ENCODE results near the gene SAE1. TPM values are rescaled to one million over a fixed set of nuclear protein-coding genes. Genes with fewer than 3 reads are reported as not detected.

The SAE1 gene
- total RNA-seq, 1 experiment from 2014 or later, result 140 TPM

DNA sequence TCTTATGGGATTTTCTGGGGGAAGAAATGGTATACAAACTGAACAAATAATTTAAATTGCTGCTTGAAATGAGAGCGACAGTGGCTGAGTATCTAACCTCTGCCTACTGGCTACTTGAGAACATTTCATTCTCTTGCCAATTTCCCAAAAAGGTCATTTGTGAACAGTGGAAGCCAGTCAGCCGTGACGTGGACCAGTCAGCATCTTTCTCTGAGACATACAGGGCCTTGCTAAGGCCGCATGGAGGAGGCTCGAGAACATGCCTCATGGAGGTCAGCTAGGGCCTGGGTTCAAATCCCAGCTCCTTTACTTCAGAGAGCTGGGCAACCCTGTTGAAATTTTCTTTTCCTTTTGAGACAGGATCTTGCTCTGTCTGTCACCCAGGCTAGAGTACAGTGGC, 37.4 kb upstream of the SAE1 start:
- ATAC-seq (no peak), DNase-seq (ENCODE audit: low read depth, low spot score) (no peak)
- Histone ChIP-seq H3K36me3 (ENCODE audit: control insufficient read depth, insufficient read depth, low read length) (no peaks in the 10 kb centered on the region; the same call in 1 of the 2 replicates), H3K4me3 (ENCODE audit: low read depth in 2 of 2, low read length in 2 of 2) (no peak overlapping the region), H3K27me3 (ENCODE audit: control insufficient read depth, insufficient read depth, low read length) (no peaks in the 10 kb centered on the region), H3K4me1 (ENCODE audit: control insufficient read depth, insufficient read depth, low read length) (peaks cover 3% of the 10 kb centered on the region; the same call in 1 of the 2 replicates), H3K9me3 (ENCODE audit: control insufficient read depth, insufficient read depth, low read depth, low read length) (no peaks in the 10 kb centered on the region), H3K27ac (ENCODE audit: low read length) (no peak overlapping the region)
- no TSS peak for BruUV-seq (replicated peaks)
- TF ChIP-seq, protein P1, sequence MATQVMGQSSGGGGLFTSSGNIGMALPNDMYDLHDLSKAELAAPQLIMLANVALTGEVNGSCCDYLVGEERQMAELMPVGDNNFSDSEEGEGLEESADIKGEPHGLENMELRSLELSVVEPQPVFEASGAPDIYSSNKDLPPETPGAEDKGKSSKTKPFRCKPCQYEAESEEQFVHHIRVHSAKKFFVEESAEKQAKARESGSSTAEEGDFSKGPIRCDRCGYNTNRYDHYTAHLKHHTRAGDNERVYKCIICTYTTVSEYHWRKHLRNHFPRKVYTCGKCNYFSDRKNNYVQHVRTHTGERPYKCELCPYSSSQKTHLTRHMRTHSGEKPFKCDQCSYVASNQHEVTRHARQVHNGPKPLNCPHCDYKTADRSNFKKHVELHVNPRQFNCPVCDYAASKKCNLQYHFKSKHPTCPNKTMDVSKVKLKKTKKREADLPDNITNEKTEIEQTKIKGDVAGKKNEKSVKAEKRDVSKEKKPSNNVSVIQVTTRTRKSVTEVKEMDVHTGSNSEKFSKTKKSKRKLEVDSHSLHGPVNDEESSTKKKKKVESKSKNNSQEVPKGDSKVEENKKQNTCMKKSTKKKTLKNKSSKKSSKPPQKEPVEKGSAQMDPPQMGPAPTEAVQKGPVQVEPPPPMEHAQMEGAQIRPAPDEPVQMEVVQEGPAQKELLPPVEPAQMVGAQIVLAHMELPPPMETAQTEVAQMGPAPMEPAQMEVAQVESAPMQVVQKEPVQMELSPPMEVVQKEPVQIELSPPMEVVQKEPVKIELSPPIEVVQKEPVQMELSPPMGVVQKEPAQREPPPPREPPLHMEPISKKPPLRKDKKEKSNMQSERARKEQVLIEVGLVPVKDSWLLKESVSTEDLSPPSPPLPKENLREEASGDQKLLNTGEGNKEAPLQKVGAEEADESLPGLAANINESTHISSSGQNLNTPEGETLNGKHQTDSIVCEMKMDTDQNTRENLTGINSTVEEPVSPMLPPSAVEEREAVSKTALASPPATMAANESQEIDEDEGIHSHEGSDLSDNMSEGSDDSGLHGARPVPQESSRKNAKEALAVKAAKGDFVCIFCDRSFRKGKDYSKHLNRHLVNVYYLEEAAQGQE (IDR thresholded peaks at IDR 0.05; ENCODE audit: insufficient read depth in 1 of 2, low read depth in 2 of 2, low read length in 1 of 2), result no peak
- TF ChIP-seq TCF7L2 (IDR thresholded peaks at IDR 0.05; ENCODE audit: low read depth, low read length) (no peak), CTCF (IDR thresholded peaks at IDR 0.05) (no peak), POLR2AphosphoS5 (IDR thresholded peaks at IDR 0.05; ENCODE audit: low read depth, low read length) (no peak), SIN3A (IDR thresholded peaks at IDR 0.05; ENCODE audit: borderline replicate concordance, insufficient read depth, low read depth, low read length) (no peak)
- intact Hi-C loops (cut with micrococcal nuclease; ENCODE audit: unreplicated experiment) (no loop called here), in situ Hi-C loops (cut with HindIII; ENCODE audit: low pct_unique_long_range_greater_than_20kb, low sequenced_read_pairs) (no loop called here)
- CTCF ChIA-PET, result no interaction called here
- POLR2A ChIA-PET, result no interaction called here

- DNase-seq (ENCODE audit: low read depth, low spot score), result no peak
- CTCF ChIA-PET, result no interaction called here
- Histone ChIP-seq H3K4me1 (ENCODE audit: control insufficient read depth, insufficient read depth, low read length) (peaks cover 3% of the 10 kb centered on the region; the same call in 1 of the 2 replicates), H3K27ac (ENCODE audit: low read length) (no peak overlapping the region), H3K27me3 (ENCODE audit: control insufficient read depth, insufficient read depth, low read length) (no peaks in the 10 kb centered on the region), H3K4me3 (ENCODE audit: low read depth in 2 of 2, low read length in 2 of 2) (no peak overlapping the region), H3K9me3 (ENCODE audit: control insufficient read depth, insufficient read depth, low read depth, low read length) (no peaks in the 10 kb centered on the region), H3K36me3 (ENCODE audit: control insufficient read depth, insufficient read depth, low read length) (no peaks in the 10 kb centered on the region; the same call in 1 of the 2 replicates)
- in situ Hi-C loops (cut with HindIII; ENCODE audit: low pct_unique_long_range_greater_than_20kb, low sequenced_read_pairs), result no loop called here
- no peak for TF ChIP-seq SIN3A (IDR thresholded peaks at IDR 0.05; ENCODE audit: borderline replicate concordance, insufficient read depth, low read depth, low read length)
- no peak for TF ChIP-seq TCF7L2 (IDR thresholded peaks at IDR 0.05; ENCODE audit: low read depth, low read length)
- POLR2A ChIA-PET, result no interaction called here
- TSS peak; percentile 47 for BruUV-seq (replicated peaks)
- intact Hi-C loops (cut with micrococcal nuclease; ENCODE audit: unreplicated experiment), result no loop called here
- ATAC-seq, result no peak
These were observed 36.8 kb upstream of the SAE1 start for GRCh38 chr19:47093841-47094240.

GRCh38 chr19:47094557-47095475, 35.8 kb upstream of the SAE1 start:
- CTCF ChIA-PET, result no interaction called here
- DNase-seq (ENCODE audit: low read depth, low spot score) (no peak), ATAC-seq (no peak)
- Histone ChIP-seq H3K4me1 (ENCODE audit: control insufficient read depth, insufficient read depth, low read length) (peaks cover 3% of the 10 kb centered on the region; the same call in 1 of the 2 replicates), H3K9me3 (ENCODE audit: control insufficient read depth, insufficient read depth, low read depth, low read length) (no peaks in the 10 kb centered on the region), H3K27ac (ENCODE audit: low read length) (no peak overlapping the region), H3K36me3 (ENCODE audit: control insufficient read depth, insufficient read depth, low read length) (no peaks in the 10 kb centered on the region; the same call in 1 of the 2 replicates), H3K27me3 (ENCODE audit: control insufficient read depth, insufficient read depth, low read length) (no peaks in the 10 kb centered on the region), H3K4me3 (ENCODE audit: low read depth in 2 of 2, low read length in 2 of 2) (no peak overlapping the region)
- TF ChIP-seq TCF7L2 (IDR thresholded peaks at IDR 0.05; ENCODE audit: low read depth, low read length) (no peak), POLR2AphosphoS5 (IDR thresholded peaks at IDR 0.05; ENCODE audit: low read depth, low read length) (no peak), SIN3A (IDR thresholded peaks at IDR 0.05; ENCODE audit: borderline replicate concordance, insufficient read depth, low read depth, low read length) (no peak), CTCF (IDR thresholded peaks at IDR 0.05) (no peak)
- intact Hi-C loops (cut with micrococcal nuclease; ENCODE audit: unreplicated experiment) (no loop called here), in situ Hi-C loops (cut with HindIII; ENCODE audit: low pct_unique_long_range_greater_than_20kb, low sequenced_read_pairs) (no loop called here)
- POLR2A ChIA-PET, result no interaction called here
- no TSS peak for BruUV-seq (replicated peaks)

Data from Panc1 (cell line).